IMR-90 (cell line): ENCODE results near the gene DAPK3. TPM values are rescaled to one million over a fixed set of nuclear protein-coding genes. Genes with fewer than 3 reads are reported as not detected.
A peak's percentile ranks its signal among the peaks of the same experiment; 100 is the strongest.

ENCODE experiments used
- ATAC-seq: fragments of 200-7000 bp; cut with Tn5 transposase; 2 replicates; pipeline ENCODE4 v1.9.1; 2020; ENCODE audit warnings: low read depth, mild to moderate bottlenecking, moderate library complexity
- BruUV-seq: library from RNA; stranded (reverse); fragments of 400-500 nt; replicated peaks from 2 replicates; lab custom pipeline; 2021; lab: Mats Ljungman, UMichigan
- CTCF ChIA-PET: fragments of 300-600 bp; formaldehyde crosslinking; extraction: SDS; loops from one replicate; lab custom pipeline; 2021; ENCODE audit warnings: antibody characterized with exemption; lab: Yijun Ruan, JAX
- POLR2A ChIA-PET: fragments of 300-600 bp; sonication (Branson Sonifier 250); formaldehyde crosslinking; loops from one replicate; lab custom pipeline; 2022; ENCODE audit warnings: antibody characterized with exemption; ENCODE audit not compliant: unreplicated experiment; lab: Charles Lee
- DNase-seq: peaks from one replicate; pipeline ENCODE4 v3.0.0; 2013
- H2AFZ ChIP-seq: replicated peaks from 2 replicates; pipeline ENCODE3; 2013; ENCODE audit warnings: low read length, mild to moderate bottlenecking; ENCODE audit not compliant: poor library complexity
- H2AK5ac ChIP-seq: 2 replicates; pipeline ENCODE4 v1.6.1; 2013; ENCODE audit warnings: low read depth, low read length, inconsistent platforms
- H2AK9ac ChIP-seq: replicated peaks from 2 replicates; pipeline ENCODE3; 2013; ENCODE audit warnings: mild to moderate bottlenecking, low read depth, low read length, moderate library complexity; ENCODE audit not compliant: poor library complexity
- H2BK120ac ChIP-seq: 2 replicates; pipeline ENCODE4 v1.6.1; 2013; ENCODE audit warnings: low read depth, low read length, inconsistent platforms
- H2BK15ac ChIP-seq: 3 replicates; pipeline ENCODE4 v1.6.1; 2013; ENCODE audit warnings: low read depth, low read length, inconsistent platforms
- H2BK20ac ChIP-seq: 2 replicates; pipeline ENCODE4 v1.6.1; 2013; ENCODE audit warnings: low read depth, mild to moderate bottlenecking, inconsistent platforms, low read length, moderate library complexity
- H2BK5ac ChIP-seq: 2 replicates; pipeline ENCODE4 v1.6.1; 2013; ENCODE audit warnings: mild to moderate bottlenecking, low read depth, low read length, inconsistent platforms; ENCODE audit not compliant: poor library complexity, severe bottlenecking
- H3K14ac ChIP-seq: replicated peaks from 2 replicates; pipeline ENCODE4 v1.6.1; 2013; ENCODE audit warnings: low read depth, low read length, inconsistent platforms
- H3K18ac ChIP-seq: 2 replicates; pipeline ENCODE4 v1.6.1; 2013; ENCODE audit warnings: low read depth, low read length, control low read depth
- H3K23ac ChIP-seq: 2 replicates; pipeline ENCODE4 v1.6.1; 2013; ENCODE audit warnings: low read depth, low read length, inconsistent platforms
- H3K27ac ChIP-seq: 2 replicates; pipeline ENCODE4 v1.5.1; 2013; ENCODE audit warnings: mild to moderate bottlenecking, control low read depth, low read length; ENCODE audit not compliant: insufficient read depth
- H3K27me3 ChIP-seq: 2 replicates; pipeline ENCODE4 v1.6.1; 2013; ENCODE audit warnings: low read length; ENCODE audit not compliant: control insufficient read depth, insufficient read depth
- H3K36me3 ChIP-seq: 2 replicates; pipeline ENCODE4 v1.6.1; 2013; ENCODE audit warnings: low read length, mixed read lengths; ENCODE audit not compliant: control insufficient read depth, insufficient read depth
- H3K4ac ChIP-seq: 2 replicates; pipeline ENCODE4 v1.6.1; 2013; ENCODE audit warnings: low read depth, low read length, inconsistent platforms
- H3K4me1 ChIP-seq: 2 replicates; pipeline ENCODE4 v1.6.1; 2013; ENCODE audit warnings: low read length, mixed read lengths; ENCODE audit not compliant: control insufficient read depth, insufficient read depth
- H3K4me2 ChIP-seq: 2 replicates; pipeline ENCODE4 v1.6.1; 2013; ENCODE audit warnings: low read depth, mild to moderate bottlenecking, control low read depth, low read length, moderate library complexity
- H3K4me3 ChIP-seq: 2 replicates; pipeline ENCODE4 v1.5.1; 2013; ENCODE audit warnings: low read depth, mild to moderate bottlenecking, control low read depth, low read length, moderate library complexity; ENCODE audit not compliant: insufficient read depth
- H3K56ac ChIP-seq: 2 replicates; pipeline ENCODE4 v1.6.1; 2013; ENCODE audit warnings: low read length, inconsistent platforms; ENCODE audit not compliant: insufficient read depth; ENCODE audit errors: extremely low read depth
- H3K79me1 ChIP-seq, 2 experiments: 2 replicates each; pipeline ENCODE4 v1.6.1; 2013; ENCODE audit warnings: low read length in 2 of 2, inconsistent platforms in 1 of 2, low read depth in 1 of 2
- H3K9ac ChIP-seq: 2 replicates; pipeline ENCODE4 v1.6.1; 2013; ENCODE audit warnings: low read depth, low read length, control low read depth
- H3K9me1 ChIP-seq: 2 replicates; pipeline ENCODE4 v1.6.1; 2013; ENCODE audit warnings: low read length, inconsistent platforms; ENCODE audit not compliant: insufficient read depth
- H3K9me3 ChIP-seq: 2 replicates; pipeline ENCODE4 v1.6.1; 2013; ENCODE audit warnings: low read length; ENCODE audit not compliant: control insufficient read depth, insufficient read depth
- H4K20me1 ChIP-seq: 2 replicates; pipeline ENCODE4 v1.6.1; 2013; ENCODE audit warnings: low read length, inconsistent platforms; ENCODE audit not compliant: insufficient read depth
- H4K5ac ChIP-seq: 2 replicates; pipeline ENCODE4 v1.6.1; 2013; ENCODE audit warnings: mild to moderate bottlenecking, low read depth, low read length, control low read depth
- H4K8ac ChIP-seq, 2 experiments: 2 replicates each; pipeline ENCODE4 v1.6.1; 2013; ENCODE audit warnings: low read depth in 2 of 2, low read length in 2 of 2, control low read depth in 1 of 2, inconsistent platforms in 1 of 2
- H4K91ac ChIP-seq: 2 replicates; pipeline ENCODE4 v1.6.1; 2013; ENCODE audit warnings: low read depth, low read length, inconsistent platforms; ENCODE audit not compliant: insufficient read depth
- CEBPB ChIP-seq: IDR thresholded peaks from 2 replicates; pipeline ENCODE4 v1.6.1; 2012; ENCODE audit warnings: low read depth, low read length, improper control_type of control experiment
- CHD1 ChIP-seq: IDR thresholded peaks from 2 replicates; pipeline ENCODE4 v1.6.1; 2012; ENCODE audit warnings: low read depth, low read length, improper control_type of control experiment
- CTCF ChIP-seq: conservative IDR thresholded peaks from 2 replicates; pipeline ENCODE4 v1.5.1; 2012; ENCODE audit warnings: mild to moderate bottlenecking, low read depth, low read length, improper control_type of control experiment
- MAFK ChIP-seq: IDR thresholded peaks from 2 replicates; pipeline ENCODE4 v1.6.1; 2012; ENCODE audit warnings: low read depth, low read length, improper control_type of control experiment
- MAZ ChIP-seq: IDR thresholded peaks from 2 replicates; pipeline ENCODE4 v1.6.1; 2012; ENCODE audit warnings: low read depth, mild to moderate bottlenecking, low read length, improper control_type of control experiment, moderate library complexity, borderline replicate concordance
- NFE2L2 ChIP-seq: fragments of 150-350 bp; IDR thresholded peaks from 2 replicates; pipeline ENCODE4 v1.6.1; 2016; ENCODE audit warnings: low read depth, mild to moderate bottlenecking, low read length
- POLR2A ChIP-seq: IDR thresholded peaks from 2 replicates; pipeline ENCODE4 v1.6.1; 2012; ENCODE audit warnings: mild to moderate bottlenecking, low read depth, low read length
- RAD21 ChIP-seq: IDR thresholded peaks from 2 replicates; pipeline ENCODE4 v1.6.1; 2012; ENCODE audit warnings: low read length, improper control_type of control experiment
- RCOR1 ChIP-seq: IDR thresholded peaks from 2 replicates; pipeline ENCODE4 v1.6.1; 2012; ENCODE audit warnings: mild to moderate bottlenecking, low read length, improper control_type of control experiment; ENCODE audit not compliant: insufficient replicate concordance
- RFX5 ChIP-seq: IDR thresholded peaks from 2 replicates; pipeline ENCODE4 v1.8.0; 2012; ENCODE audit warnings: low read depth, mild to moderate bottlenecking, low read length, moderate library complexity
- SMC3 ChIP-seq: fragments of 150-350 bp; IDR thresholded peaks from 2 replicates; pipeline ENCODE4 v1.6.1; 2016; ENCODE audit warnings: low read depth, mild to moderate bottlenecking, antibody characterized with exemption, low read length, moderate library complexity
- WGBS, 2 experiments: methylation state at CpG; one replicate each; pipeline versions ENCODE4 v1.1.5 to v1.1.7; 2013; ENCODE audit warnings: missing lambda C conversion rate in 2 of 2; ENCODE audit not compliant: insufficient read length in 1 of 2; ENCODE audit errors: extremely low coverage in 2 of 2; 5-methylcytosine and 5-hydroxymethylcytosine counted together
- dilution Hi-C: fragments of 300-500 bp; cut with HindIII; formaldehyde crosslinking; loops from one replicate; pipeline ENCODE4 v1.14.3; 2018; ENCODE audit warnings: low sequenced_read_pairs; ENCODE audit not compliant: unreplicated experiment
- in situ Hi-C: fragments of 300-500 bp; cut with MboI; formaldehyde crosslinking; loops from 3 replicates; pipeline ENCODE4 v1.14.3; 2019; ENCODE audit warnings: low sequenced_read_pairs, inconsistent platforms, mixed read lengths
- intact Hi-C: fragments of 100-400 bp; cut with micrococcal nuclease; formaldehyde crosslinking; loops from 2 replicates; pipeline ENCODE4 v1.10.0; 2022
- polyA plus RNA-seq, 3 experiments: library from polyadenylated mRNA; depleted of rRNA; stranded (reverse); fragments of >200 nt; gene quantifications; 2 replicates each; pipeline ENCODE4 v1.2.3, GENCODE V29; 2012; ENCODE audit warnings: low replicate concordance in 1 of 3
- total RNA-seq: library from RNA; depleted of rRNA; stranded (reverse); fragments of >200 nt; gene quantifications from 2 replicates; pipeline ENCODE4 v1.2.3, GENCODE V29; 2012

DAPK3 gene
- total and polyA plus RNA-seq, 2 of the 4 experiments (the other 2 are of a cell fraction): 145 to 188 TPM

- no peak for TF ChIP-seq MAFK
- TF ChIP-seq MAZ: no peak
- TF ChIP-seq CEBPB: no peak
- no peak for TF ChIP-seq RCOR1
- no peak for TF ChIP-seq SMC3
- TF ChIP-seq NFE2L2: no peak
- TF ChIP-seq POLR2A: no peak
- TF ChIP-seq RFX5: no peak
- no peak for TF ChIP-seq RAD21
- TF ChIP-seq CTCF: no peak
- no peak for TF ChIP-seq CHD1
These were observed 28.0 kb downstream of the DAPK3 start for GRCh38 chr19:3942790-3943409.

More at GRCh38 chr19:3942790-3943409, 28.0 kb downstream of the DAPK3 start:
- Histone ChIP-seq H3K4me2 (no peak overlapping the region), H4K5ac (no peak overlapping the region), H2BK20ac (no peak overlapping the region), H4K20me1 (no peaks in the 10 kb centered on the region), H4K8ac (no peak overlapping the region), H2AK5ac (no peak overlapping the region), H2BK5ac (no peak overlapping the region), H3K4me3 (no peak overlapping the region), H3K27ac (no peak overlapping the region), H3K4me1 (no peaks in the 10 kb centered on the region), H2BK15ac (no peak overlapping the region), H3K23ac (no peak overlapping the region), H2AK9ac (peak overlapping the region; percentile 70), H3K56ac (no peak overlapping the region), H3K14ac (no peak overlapping the region), H3K9ac (no peak overlapping the region), H3K36me3 (no peaks in the 10 kb centered on the region), H3K27me3 (no peaks in the 10 kb centered on the region), H2BK120ac (no peak overlapping the region), H3K9me1 (no peaks in the 10 kb centered on the region), H2AFZ (no peak overlapping the region), H3K4ac (no peak overlapping the region), H3K18ac (no peak overlapping the region), H4K91ac (no peak overlapping the region), H3K79me1 (no peaks in the 10 kb centered on the region), H3K9me3 (no peaks in the 10 kb centered on the region)
- intact Hi-C loops: no loop called here
- ChIA-PET CTCF (no interaction called here), POLR2A (interaction anchor here (0.6 kb wide), 1 partner anchor 9 kb away, joined by 6 read pairs; no protein-coding TSS in a partner anchor)
- no peak for ATAC-seq
- WGBS, 2 experiments: no CpG with 5 or more reads among the region's 8 CpGs
- no TSS peak for BruUV-seq
- in situ Hi-C loops: no loop called here
- no peak for DNase-seq
- dilution Hi-C loops: no loop called here
